ENCODE data around the gene FAF2. TPM values are rescaled to one million over a fixed set of nuclear protein-coding genes. Genes with fewer than 3 reads are reported as not detected.

The FAF2 gene
- polyA plus RNA-seq, 2 of the 4 experiments (the other 2 are of a cell fraction): 42.4 to 90.3 TPM

- TF ChIP-seq FOXS1 (CRISPR knock-in tag; IDR thresholded peaks at IDR 0.05) (no peak), PBX3 (IDR thresholded peaks at IDR 0.05) (no peak), SREBF2 (IDR thresholded peaks at IDR 0.05) (no peak)
These were observed 47.6 kb upstream of the FAF2 start (continued) for GRCh38 chr5:176400382-176401156.

- POLR2A ChIA-PET: no interaction called here
- no peak overlapping the region for H3K4me2 ChIP-seq
These were observed 46.6 kb upstream of the FAF2 start for GRCh38 chr5:176401281-176402205.

GRCh38 chr5:176405656-176406435 is 42.3 kb upstream of the FAF2 start:
- Histone ChIP-seq H3K4me2 (no peak overlapping the region), H3K27ac (no peak overlapping the region), H3K4me1 (peaks cover 9% of the 10 kb centered on the region; the same call in 2 of the 3 replicates), H3K4me3 (no peak overlapping the region), H3K9me3 (no peaks in the 10 kb centered on the region)
- POLR2A ChIA-PET: interaction anchor here (1.9 kb wide), 1 partner anchor 17 kb away, joined by 5 read pairs; no protein-coding TSS in a partner anchor
- DNase-seq (ENCODE audit: low read depth in 1 of 2, low spot score in 1 of 2) (peak in 1 of 2 experiments; percentile 44), ATAC-seq (peak; percentile 70 to 80; a peak in 5 of 6 replicates), FAIRE-seq (no peak)
- CTCF ChIA-PET: interaction anchor here (0.6 to 5.7 kb wide), 12 partner anchors 12 to 676 kb away, joined by 3 to 49 read pairs (median 4); partner anchors contain the start of genes CLTB and FAF2
- TF ChIP-seq RAD21 (conservative IDR thresholded peaks at IDR 0.05 in 1 of 2, IDR thresholded peaks at IDR 0.05 in 1 of 2) (peak in 1 of 2 experiments; percentile 16; a peak in 1 of 5 replicates), CTCF (IDR thresholded peaks at IDR 0.05) (0 out of 3 replicates have a peak, but pooled peaks have one; percentile 16), CHD4 (IDR thresholded peaks at IDR 0.05; ENCODE audit: borderline replicate concordance) (no peak)
- 86% methylated on average over 16 of the region's 20 CpGs for WGBS (ENCODE audit: missing lambda C conversion rate)

More at GRCh38 chr5:176401281-176402205, 46.6 kb upstream of the FAF2 start:
- Histone ChIP-seq H3K4me3 (no peak overlapping the region), H3K27ac (no peak overlapping the region), H3K4me1 (peaks cover 14% of the 10 kb centered on the region; the same call in 2 of the 3 replicates), H3K9me3 (no peaks in the 10 kb centered on the region)
- no peak for TF ChIP-seq EHF (CRISPR knock-in tag; IDR thresholded peaks at IDR 0.05)
- no peak for TF ChIP-seq JUNB (IDR thresholded peaks at IDR 0.05)
- TF ChIP-seq HDAC2 (IDR thresholded peaks at IDR 0.05): no peak
- TF ChIP-seq FOXS1 (CRISPR knock-in tag; IDR thresholded peaks at IDR 0.05): no peak
- TF ChIP-seq TFCP2L1 (CRISPR knock-in tag; IDR thresholded peaks at IDR 0.05): no peak
- no peak for TF ChIP-seq CTCF (IDR thresholded peaks at IDR 0.05)
- no peak for TF ChIP-seq PBX3 (IDR thresholded peaks at IDR 0.05)
- no peak for TF ChIP-seq POLR2AphosphoS2 (conservative IDR thresholded peaks at IDR 0.05; ENCODE audit: low read length)
- CTCF ChIA-PET: no interaction called here
- no peak for ATAC-seq
- WGBS (ENCODE audit: missing lambda C conversion rate): 89% methylated on average over 22 of the region's 22 CpGs
- DNase-seq (ENCODE audit: low read depth in 1 of 2, low spot score in 1 of 2): no peak
- no peak for FAIRE-seq
